GM21515 (cell line): ENCODE results near the gene WNT7A.

ENCODE experiments used
- ATAC-seq: cut with Tn5 transposase; IDR thresholded peaks from one replicate; pipeline ENCODE4 v1.9.1; 2021; ENCODE audit not compliant: unreplicated experiment

WNT7A gene

DNA sequence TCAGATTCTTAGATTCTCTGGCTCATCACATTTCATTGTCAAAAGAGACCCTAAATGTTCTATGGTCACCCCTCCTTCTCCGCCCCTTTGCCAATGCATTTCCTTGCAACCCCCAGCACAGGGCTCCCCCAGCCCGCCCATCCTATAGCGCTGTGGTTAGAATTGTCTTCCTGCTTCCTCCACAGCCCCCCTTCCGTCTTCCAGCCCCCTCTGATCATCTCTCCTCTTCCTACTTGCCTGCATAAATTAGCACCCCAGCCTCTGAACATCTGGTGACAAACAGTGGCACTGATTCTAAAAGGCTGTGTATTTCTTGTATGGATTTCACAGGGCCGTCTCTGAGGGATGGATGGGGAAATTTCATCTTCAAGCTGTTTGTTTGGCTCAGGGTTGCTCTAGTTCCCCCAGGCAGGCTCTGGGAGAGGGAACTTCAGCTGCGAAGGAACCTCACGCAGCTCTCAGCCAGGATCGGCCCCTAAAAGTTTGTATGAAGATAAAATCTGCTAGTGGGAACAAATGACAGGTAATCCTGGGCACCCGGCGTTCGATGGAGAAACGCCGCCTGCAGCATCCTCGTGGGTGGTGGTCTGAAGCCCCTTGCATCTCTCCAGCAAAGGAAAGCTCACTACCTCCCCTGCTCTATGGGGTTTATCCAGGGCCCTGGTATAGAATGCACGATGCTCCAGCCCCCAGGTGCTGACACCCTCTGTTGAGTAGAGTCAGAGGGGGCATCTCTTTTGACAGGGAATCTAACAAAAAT, 83.0 kb downstream of the WNT7A start:
- ATAC-seq, result no peak

DNA sequence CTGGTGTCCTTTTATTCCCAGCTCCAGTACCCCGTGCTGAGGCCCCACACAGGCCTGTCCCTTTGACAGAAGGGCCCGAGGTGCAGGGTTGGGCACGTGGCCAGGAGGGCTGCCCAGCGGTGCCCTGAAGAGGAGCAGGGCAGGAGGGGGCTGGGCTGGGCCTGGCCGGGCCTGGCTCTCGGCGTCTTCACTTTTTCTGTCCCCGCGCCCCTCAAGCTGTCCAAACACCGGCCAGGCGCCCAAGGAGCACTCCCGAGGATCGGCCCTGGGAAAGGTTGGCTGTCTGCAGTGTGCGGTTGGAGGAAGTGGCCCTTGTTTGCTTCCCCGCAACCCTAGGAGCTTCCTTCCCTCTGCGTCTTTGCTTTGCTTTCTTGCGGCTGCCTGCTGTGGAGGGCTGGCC, 84.1 kb downstream of the WNT7A start:
- no peak for ATAC-seq

DNA sequence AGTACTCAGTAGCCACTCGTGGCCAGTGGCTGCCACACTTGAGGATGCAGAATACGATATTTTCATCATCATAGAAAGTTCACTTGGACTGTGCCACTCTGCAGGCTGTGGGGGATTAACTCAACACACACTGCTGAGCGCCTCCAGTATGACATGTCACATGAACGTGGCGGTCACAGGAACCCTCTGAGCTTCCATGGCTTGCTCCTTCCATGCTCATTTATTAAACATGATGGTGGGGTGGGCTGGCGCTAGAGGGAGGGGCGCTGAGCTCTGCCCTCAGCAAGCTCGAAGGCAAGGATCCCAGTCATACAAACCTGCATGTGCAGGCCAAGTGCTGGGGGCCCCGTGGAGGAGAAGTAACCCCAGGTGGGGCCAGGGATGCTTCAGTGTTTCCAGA, 85.5 kb downstream of the WNT7A start:
- ATAC-seq, result no peak

DNA sequence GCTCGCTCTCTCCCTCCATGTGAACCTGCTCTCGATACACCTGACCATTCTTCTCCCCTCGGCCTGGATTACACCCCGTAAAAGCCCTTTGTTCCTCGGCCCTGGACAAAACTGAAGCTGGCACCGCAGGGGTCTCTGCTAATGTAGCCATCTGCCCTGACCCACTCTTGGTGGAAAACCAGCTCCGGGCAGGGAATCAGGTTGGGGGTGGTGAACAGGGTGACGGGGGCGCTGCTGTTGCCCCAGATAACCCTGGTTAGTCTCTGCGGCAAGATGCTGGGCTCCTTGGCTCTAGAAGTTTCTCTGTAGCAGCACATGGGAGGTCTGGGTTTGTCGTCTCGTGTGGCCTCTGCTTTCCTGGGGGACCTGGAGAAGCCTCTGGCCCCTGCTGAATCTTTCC, 86.4 kb downstream of the WNT7A start:
- no peak for ATAC-seq

DNA sequence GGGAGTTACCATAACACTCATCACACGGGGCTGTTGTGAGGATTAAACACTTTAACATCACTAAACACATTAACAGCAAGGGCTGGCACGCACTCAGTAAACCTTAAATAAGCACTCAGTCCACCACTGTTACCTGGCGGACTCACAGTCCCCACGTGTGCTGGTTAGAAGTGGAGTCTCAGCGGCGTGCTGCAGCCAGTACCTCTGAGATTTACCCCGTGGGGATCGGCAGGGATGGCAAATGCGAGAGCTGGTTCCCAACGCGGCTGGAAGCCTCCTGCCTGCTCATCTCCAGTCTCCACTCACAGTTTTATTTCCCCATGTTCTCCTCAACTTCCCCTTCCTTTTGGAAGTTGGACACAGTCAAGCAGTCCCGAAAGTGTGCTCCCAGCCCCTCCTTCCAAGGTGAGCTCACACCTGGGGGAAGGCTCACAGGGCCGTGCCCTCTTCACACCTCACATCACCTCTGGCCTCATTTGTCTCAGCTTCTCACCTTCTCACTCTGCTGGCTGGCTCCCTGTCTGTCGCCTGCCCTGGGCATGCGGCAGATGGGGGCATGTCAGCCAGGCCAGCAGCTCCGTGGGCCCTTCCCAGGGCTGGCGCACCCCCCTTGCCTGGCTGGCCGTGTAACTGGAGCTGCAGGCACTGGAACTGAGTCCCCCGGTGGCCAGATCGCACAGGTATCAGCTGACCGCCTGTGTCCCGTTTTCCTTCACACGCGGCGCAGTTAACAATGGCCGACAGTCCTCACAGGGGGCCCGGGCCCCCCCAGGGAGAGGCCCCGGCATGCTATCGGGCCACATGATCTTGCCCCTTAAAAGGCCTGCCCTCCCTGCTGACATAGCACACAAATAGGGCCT, 87.1 kb downstream of the WNT7A start:
- ATAC-seq, result no peak

DNA sequence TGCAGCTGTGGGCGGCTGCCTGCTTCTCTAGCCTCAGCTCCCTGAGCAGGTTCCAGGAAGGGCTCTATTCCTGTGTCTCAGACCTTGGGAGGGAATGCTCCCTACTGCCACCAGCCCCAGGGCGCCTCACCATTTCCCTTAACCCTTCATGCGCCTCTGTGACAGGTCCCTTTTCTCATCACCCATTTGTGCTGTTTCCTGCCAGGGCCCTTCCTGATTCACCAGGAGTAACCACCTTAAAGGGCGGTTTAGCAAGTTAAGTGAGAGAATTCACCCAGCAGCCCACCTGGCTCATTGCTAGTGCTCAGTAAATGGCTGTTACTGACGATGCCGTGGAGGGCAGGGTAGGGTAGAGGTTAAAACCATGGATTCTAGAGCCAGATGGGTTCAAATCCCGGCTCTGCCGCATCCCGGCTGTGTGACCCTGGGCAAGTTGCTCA, 87.8 kb downstream of the WNT7A start:
- ATAC-seq, result no peak

DNA sequence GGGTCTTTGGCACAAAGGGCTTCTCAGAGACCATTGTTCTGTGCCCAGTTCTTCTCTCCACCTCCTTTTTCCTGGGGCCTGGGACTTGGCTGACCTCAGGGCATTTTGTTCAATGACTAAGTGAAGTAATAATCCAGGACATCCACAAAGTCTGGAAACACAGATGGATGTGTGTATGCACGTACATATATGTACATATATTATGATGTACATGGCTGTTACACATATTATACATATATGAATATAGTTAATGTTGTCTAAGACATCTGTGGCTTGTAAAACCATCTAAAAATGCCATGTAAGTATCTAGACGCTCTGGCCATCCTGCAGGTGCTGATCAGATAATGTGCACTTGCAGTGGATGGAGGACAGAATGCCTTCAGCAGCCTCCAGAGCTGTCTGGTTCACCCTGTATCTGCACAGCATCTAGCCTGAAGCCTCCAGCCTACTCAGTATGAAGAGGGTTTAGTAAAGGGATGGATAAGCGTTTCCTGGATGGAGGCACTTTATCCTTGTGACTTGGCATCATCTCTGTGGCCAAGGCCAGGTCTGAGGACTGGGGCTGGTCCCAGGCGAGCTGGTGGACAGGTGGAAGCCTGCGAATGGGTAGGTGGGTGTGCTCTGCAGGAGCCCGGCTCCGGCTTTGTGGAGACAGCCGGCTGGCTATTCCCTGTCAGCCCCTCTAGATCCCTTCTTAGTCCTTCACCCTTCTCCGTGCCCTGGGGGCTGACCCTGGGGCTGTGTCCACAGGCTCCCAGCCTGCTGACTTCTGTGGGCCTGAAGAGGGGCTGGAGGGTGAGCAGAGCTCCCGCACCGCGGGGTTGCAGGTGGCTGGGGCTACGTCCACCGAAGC, 88.4 kb downstream of the WNT7A start:
- no peak for ATAC-seq

DNA sequence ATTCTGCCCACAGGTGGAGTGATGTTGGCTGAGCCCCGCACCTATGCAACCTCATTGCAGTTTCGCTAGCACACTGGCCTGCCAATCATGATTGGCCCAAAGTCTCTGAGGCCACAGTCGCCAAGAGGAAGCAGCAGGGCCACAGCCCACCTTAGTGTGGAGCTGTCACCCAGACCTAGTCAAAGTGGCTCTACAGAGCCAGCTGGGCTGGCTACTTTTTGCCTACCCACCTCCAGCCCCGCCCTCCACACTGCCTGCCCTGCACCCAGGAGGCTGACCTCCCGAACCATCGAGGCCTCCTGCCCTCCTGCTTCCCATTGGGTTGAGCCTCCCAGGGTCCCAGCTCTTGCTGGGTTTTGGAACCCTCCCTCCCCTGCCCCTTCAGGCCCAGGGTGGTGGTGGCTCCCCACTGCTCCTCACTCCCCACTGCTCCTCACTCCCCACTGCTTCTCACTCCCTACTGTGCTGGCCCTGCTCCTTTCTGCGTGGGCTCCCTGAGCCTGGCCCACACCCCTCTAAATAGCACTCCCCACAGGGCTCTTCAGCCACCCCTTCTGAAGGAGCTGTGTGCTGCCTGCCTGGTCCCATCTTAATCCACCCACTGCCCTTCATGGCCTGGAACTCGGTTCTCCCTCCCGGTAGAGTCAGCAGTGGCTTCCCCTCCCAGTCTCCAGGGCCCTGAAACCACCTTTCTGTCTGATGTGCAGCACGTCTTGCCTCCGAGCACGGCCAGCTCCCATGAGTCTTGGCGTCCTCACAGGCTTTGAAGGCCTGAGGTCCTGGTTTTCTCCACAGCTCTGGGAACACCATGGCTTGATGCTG, 89.3 kb downstream of the WNT7A start:
- no peak for ATAC-seq

DNA sequence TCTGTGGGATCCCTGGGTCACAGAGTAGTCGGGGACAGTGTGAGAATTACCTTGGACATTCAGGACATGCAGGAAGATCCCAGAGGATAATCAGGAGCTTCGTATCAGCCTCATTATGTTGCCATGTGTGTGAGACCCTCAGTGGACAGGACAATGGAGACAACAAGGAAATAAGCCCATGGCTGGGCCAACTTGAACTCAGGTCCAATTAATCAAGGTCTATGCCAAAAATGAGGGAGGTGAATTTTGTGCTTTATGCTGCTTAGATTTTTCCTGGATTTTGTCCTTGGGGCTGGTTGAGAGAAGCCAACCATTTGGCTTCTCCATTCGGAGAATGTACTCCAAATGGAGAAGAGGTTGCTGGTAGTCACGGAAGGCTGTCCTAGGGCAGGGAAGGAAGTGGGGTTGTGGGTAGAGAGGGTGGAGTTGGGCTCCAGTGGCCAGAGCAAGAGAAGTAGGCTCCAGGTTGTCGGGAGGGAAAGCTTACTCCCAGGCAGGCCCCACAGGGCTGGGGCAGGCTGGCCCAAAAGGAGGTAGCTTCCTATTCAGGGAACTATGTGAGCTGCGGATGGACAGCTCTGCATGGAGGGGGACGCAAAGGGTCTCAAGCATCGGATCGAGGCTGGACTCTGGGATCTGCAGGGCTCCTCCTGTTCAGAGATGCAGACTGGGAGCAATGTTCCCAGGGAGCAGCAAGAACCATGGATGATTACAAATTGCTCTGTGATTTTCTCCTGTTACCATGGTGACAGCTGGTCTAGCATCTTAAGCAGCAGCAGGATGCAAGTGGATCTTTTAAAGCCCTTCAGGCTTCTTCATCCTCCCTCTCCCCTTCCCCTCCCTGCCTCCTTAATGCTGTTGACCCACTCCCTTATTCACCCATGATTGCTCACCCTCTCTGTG, 91.1 kb downstream of the WNT7A start:
- ATAC-seq, result no peak

DNA sequence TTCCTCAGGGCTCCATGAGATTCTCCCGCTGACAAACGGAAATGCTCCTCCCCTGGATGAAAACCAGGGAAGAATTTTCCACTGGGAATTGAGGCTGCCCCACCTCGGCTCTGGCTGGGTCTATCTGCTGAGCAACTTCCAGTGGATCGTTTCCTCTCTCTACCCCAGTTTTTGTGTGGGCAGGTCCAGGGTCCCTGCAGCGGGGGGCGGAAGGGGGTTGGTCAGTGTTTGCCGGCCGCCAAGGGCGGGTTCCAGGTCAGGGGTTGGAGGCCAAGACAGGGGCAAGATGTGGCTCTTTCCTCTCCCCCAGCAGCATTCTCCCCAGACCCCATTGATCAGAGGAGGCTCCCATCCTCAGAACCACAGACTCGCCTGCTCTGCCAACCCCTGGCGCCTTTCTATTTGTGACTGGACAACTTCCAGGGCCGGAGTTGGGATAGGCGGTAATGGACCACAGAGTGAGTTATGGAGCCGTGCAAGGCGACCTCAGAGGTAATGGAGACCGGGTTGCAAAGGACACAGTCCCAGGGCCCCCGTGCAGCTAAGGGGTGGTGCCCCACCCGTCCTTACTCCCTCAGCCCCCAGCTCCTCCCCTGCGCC, 92.2 kb downstream of the WNT7A start:
- ATAC-seq, result no peak

DNA sequence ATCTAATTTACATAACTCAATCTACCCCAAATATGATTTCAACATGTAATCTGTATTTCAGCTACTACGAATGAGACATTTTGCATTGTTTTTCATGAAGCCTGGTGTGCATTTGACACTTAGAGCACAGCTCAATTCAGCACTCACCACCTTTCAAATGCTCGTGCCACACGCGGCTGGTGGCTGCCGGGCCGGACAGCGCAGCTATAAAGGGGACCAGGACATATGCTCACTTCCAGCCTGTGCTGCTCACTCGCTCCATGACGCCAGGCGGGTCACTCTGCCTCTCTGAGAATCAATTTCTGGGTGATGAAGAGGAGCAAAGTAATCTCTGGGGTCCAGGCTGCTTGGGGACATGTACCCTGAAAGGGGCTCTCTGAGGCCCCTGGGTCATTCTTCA, 93.1 kb downstream of the WNT7A start:
- no peak for ATAC-seq

DNA sequence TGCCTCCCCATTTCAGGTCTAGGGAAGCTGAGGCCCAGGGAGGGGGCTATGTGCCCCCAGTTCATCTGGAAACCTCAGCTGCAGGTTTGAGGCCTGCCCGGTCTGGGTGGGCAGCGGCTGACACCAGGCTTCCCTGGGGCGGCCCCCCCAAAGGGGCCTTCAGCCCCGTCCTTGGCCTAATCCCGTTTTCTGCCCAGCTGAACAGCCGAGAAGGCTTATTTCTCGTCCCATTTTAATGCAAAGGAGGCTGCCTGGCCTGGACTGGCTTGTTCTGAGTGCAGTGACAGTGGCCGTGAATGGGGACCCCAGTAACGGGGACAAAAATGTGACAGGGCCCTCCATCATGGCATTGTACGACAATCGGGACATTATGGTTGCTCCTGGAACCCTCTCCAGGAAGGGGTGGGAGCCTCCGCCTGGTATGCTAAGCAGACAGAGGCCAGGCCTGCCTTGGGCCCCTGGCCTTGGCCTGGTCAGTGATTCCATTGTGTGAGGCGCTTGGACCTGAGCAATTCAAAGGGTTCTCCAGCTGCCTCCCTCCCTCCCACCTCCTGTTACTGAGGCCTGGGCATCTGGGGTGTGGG, 93.9 kb downstream of the WNT7A start:
- ATAC-seq, result no peak

DNA sequence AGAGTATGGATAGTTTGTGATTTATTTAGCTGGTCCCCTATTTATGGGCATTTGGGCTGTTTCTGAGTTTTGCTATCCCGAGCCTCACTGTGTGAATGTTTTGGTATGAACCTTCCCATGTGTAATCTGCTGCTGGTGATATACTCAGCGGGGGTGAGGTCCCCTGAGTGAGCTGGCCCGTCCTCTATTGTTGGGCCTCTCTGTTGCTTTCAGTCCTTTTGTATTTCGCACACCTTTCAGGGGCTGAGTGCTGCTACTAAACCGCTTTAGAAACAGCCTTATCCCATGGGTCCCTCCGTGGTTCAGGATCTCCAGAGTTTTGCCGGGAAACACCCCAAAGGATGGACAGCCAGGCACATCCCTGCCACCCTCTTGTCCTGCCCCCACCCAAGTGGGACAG, 94.5 kb downstream of the WNT7A start:
- ATAC-seq, result no peak

DNA sequence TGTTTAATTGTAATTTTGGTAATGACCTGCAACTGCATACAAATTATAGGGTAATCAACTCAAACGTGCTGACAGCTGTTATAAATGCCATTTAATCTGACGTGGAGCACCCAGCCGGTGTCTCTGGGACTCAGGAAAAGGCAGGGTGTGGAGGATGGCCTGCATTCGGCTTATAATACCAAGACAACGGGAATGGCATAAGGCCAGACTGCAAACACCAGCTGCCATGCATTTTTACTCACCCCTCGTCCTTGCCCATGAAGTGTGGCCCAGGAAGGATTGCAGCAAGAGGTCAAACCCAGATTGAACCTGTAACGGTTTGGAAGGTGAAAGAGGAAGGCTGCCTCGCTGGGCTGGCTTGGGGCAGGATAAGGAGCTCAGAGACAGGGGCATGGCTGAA, 96.4 kb downstream of the WNT7A start:
- no peak for ATAC-seq

DNA sequence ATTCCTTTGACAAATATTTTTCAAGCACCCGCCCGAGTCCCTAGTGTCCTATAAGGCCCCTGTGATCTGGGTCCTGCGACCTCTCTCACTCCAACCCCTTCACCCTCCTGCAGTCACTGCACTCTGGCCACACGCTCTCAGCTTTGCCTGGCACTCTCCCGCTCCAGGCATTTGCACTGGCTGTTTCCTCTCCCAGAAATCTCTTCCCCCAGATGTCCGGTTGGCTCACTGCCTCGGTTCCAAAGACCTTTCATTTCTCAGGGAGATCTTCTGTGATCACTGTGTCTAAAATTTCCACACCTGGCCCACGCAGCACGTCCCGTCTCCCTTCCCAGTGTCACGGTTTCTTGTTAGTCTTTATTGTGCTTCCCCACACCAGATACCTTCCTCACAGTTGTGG, 97.4 kb downstream of the WNT7A start:
- no peak for ATAC-seq

DNA sequence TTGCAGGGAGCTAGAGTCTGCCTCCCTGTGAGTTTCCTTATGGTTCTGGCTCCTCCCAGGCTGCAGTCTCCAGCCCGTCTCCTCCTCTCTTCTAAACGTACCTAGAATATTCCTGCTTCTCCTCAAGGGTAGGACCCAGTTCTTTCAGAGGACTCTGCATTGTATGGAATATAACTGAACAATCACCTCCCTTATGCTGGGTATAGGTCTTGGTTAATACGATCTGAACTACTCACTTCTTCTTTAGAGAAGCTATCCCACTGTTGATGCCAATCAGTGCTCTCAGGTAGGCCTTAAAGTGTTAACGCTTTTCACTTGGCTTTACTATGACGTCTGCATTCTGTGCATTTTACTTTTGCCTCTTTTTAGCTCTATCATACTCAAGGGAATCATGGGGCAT, 98.5 kb downstream of the WNT7A start:
- no peak for ATAC-seq

DNA sequence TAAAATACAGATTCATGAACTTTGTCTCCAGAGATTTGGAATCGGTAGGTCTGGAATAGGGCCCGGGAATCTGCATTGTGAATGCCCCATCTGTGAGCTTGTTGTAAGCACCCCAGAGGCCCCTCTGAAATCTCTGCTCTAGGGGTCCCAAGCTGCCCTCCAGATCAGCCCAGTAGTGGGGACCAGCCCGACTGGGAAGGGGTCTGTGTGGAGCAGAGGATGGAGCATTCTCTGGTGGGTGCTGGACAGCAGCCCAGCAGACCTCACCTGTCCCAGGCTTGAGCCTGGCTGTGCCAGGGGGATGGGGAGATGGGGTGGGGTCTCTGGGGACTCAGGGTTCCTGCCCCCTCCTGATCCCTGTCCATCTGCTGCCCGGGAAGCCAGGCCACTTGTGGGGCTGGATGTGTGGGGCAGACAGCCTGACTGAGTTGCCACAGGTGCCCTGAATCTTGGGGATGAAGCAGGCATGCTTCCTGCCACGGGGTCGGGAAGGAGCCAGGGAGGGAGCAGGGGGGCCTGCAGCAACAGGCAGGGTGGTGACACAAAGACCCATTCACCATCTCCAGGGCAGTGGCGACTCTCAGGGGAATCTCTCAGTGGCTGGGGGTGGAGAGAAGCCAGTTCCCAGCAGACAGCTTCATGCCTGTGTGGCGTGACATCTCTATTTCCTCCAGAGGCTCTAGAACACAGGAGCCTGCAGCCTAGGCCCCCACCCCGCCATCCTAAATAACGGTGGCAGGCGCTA, 99.3 kb downstream of the WNT7A start:
- ATAC-seq, result no peak
